ENCODE results near the gene OR2A7.
"Not testable (repeated sequence)": the region's sequence is repeated elsewhere in the genome, so short reads cannot be mapped to it uniquely, and the experiment has no call there.

- TF ChIP-seq, protein P1, sequence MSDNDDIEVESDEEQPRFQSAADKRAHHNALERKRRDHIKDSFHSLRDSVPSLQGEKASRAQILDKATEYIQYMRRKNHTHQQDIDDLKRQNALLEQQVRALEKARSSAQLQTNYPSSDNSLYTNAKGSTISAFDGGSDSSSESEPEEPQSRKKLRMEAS (IDR thresholded peaks at IDR 0.05; ENCODE audit: low read depth, low read length): not testable (repeated sequence)
- not testable (repeated sequence) for TF ChIP-seq POLR2A (IDR thresholded peaks at IDR 0.05; ENCODE audit: extremely low read depth, insufficient read length); CTCF (IDR thresholded peaks at IDR 0.05; ENCODE audit: low read depth, low read length)
Observed at GRCh38 chr7:144311872-144312469, 47.4 kb upstream of the OR2A7 start, which contains the start of gene OR2A1.
